Posterior vena cava (tissue), 2 donors: ENCODE measurements around the gene IAPP. TPM values are rescaled to one million over a fixed set of nuclear protein-coding genes. Genes with fewer than 3 reads are reported as not detected.
"Not testable (repeated sequence)": the region's sequence is repeated elsewhere in the genome, so short reads cannot be mapped to it uniquely, and the experiment has no call there.

Experiments used
- DNase-seq: peaks from one replicate; pipeline ENCODE4 v3.0.0-alpha.2; 2020; ENCODE audit warnings: low spot score
- intact Hi-C, 2 donors: fragments of 100-400 bp; cut with DNase I; formaldehyde crosslinking; loops; one replicate each; pipeline versions ENCODE4 v1.14.1 to v1.14.2; 2022 to 2023
- total RNA-seq, 2 donors: library from RNA; stranded (reverse); fragmentation: NEBNext Ultra II Directional; extraction: Animal tissue kit (Norgen Biotek cat#: 25700); gene quantifications; one replicate each; pipeline ENCODE4 v1.2.1, GENCODE V29; 2021
- donor health status: DM: yes; HTN: yes; CAD: no.
- donor health status: DM: yes; HTN: yes; CAD: no.

The IAPP gene
- total RNA-seq, 2 donors from 2014 or later: not detected

GRCh38 chr12:21369141-21369980 is 3.3 kb upstream of the IAPP start:
- DNase-seq: no peak
- intact Hi-C loops: no loop called here

GRCh38 chr12:21370845-21371449 is 1.8 kb upstream of the IAPP start:
- no peak for DNase-seq
- intact Hi-C loops: no loop called here

- intact Hi-C loops: no loop called here
- no peak for DNase-seq
These were observed 6.5 kb downstream of the IAPP start for GRCh38 chr12:21379218-21379617.

GRCh38 chr12:21381320-21381719 is 8.6 kb downstream of the IAPP start:
- DNase-seq, intact Hi-C loops: not testable (repeated sequence)

- no peak for DNase-seq
- intact Hi-C loops: no loop called here
These were observed 11.6 kb downstream of the IAPP start for GRCh38 chr12:21384261-21384660.

- DNase-seq: no peak
- intact Hi-C loops: no loop called here
These were observed 14.5 kb downstream of the IAPP start for GRCh38 chr12:21387174-21387573.

- no peak for DNase-seq
- intact Hi-C loops: no loop called here
These were observed 19.7 kb downstream of the IAPP start for GRCh38 chr12:21392384-21392783.

- DNase-seq, intact Hi-C loops: not testable (repeated sequence)
These were observed 22.3 kb downstream of the IAPP start for GRCh38 chr12:21394828-21395626.

- intact Hi-C loops: no loop called here
- peak; percentile 18 for DNase-seq
These were observed 40.9 kb downstream of the IAPP start for GRCh38 chr12:21413369-21414277.

GRCh38 chr12:21416511-21417121 is 43.9 kb downstream of the IAPP start:
- no peak for DNase-seq
- intact Hi-C loops: no loop called here

- intact Hi-C loops: not testable (repeated sequence)
These were observed 45.7 kb downstream of the IAPP start for GRCh38 chr12:21418398-21418797.

GRCh38 chr12:21419009-21419699 is 46.5 kb downstream of the IAPP start:
- intact Hi-C loops: not testable (repeated sequence)

More at GRCh38 chr12:21418398-21418797, 45.7 kb downstream of the IAPP start:
- DNase-seq: not testable (repeated sequence)

GRCh38 chr12:21428241-21428640 is 55.5 kb downstream of the IAPP start:
- no peak for DNase-seq
- intact Hi-C loops: no loop called here

More at GRCh38 chr12:21419009-21419699, 46.5 kb downstream of the IAPP start:
- not testable (repeated sequence) for DNase-seq

Other genes starting within 250 kb of the IAPP start
- not detected for gene SLCO1B1, start 241.7 kb upstream of the IAPP start, total RNA-seq
- gene SLCO1A2, start 38.0 kb upstream of the IAPP start, total RNA-seq: not detected
- 10 to 100 TPM; 22.4 to 23.8 TPM for gene PYROXD1, start 64.8 kb downstream of the IAPP start, total RNA-seq
- gene RECQL, start 128.7 kb downstream of the IAPP start, total RNA-seq: 10 to 100 TPM; 41.2 to 50.4 TPM
- 10 to 100 TPM; 38.5 to 48.7 TPM for gene GOLT1B, start 128.9 kb downstream of the IAPP start, total RNA-seq
- not detected for gene SPX, start 153.4 kb downstream of the IAPP start, total RNA-seq
- gene GYS2, start 231.9 kb downstream of the IAPP start, total RNA-seq: not detected